ENCODE data around the gene OBSCN. TPM values are rescaled to one million over a fixed set of nuclear protein-coding genes. Genes with fewer than 3 reads are reported as not detected.

The OBSCN gene
- total and polyA plus RNA-seq, 2 of the 4 experiments (the other 2 are of a cell fraction), result 4.1 to 9.5 TPM

DNA sequence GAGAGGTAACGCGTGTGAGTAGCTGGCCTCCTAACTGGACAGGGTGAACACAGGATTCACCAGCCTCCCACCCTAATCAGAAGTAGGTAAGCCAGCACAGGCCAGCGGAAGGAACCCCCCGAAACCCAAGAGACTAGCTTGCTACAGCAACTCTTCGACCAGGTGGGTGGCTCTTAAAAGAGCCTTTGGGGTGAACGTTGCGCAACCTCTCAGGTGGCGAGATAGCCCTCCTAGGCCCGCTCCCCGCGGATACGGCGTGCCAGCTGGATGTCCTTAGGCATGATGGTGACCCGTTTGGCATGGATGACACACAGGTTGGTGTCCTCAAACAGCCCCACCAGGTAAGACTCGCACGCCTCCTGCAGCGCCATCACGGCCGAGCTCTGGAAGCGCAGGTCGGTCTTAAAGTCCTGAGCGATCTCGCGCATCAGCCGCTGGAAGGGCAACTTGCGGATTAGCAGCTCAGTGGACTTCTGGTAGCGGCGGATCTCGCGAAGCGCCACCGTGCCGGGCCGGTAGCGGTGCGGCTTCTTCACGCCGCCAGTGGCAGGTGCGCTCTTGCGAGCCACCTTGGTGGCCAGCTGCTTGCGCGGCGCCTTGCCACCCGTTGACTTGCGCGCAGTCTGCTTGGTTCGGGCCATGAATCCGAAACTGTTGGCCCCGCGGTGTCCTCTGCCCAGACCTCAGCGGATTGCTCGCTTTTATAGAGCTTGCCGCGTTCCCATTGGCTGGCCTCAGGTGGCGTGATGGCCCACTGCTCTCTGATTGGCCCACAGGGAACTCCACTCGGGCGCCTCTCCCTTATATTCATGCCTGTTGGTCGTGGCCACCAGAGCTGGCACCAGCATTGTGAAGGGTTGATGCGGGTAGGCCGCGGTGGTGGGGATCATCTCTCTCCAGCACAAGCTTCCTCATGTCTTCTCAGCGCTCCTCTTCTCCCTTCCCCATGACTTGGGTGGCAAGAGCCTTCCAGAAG lies 217.1 kb downstream of the OBSCN start:
- TF ChIP-seq, protein P1, sequence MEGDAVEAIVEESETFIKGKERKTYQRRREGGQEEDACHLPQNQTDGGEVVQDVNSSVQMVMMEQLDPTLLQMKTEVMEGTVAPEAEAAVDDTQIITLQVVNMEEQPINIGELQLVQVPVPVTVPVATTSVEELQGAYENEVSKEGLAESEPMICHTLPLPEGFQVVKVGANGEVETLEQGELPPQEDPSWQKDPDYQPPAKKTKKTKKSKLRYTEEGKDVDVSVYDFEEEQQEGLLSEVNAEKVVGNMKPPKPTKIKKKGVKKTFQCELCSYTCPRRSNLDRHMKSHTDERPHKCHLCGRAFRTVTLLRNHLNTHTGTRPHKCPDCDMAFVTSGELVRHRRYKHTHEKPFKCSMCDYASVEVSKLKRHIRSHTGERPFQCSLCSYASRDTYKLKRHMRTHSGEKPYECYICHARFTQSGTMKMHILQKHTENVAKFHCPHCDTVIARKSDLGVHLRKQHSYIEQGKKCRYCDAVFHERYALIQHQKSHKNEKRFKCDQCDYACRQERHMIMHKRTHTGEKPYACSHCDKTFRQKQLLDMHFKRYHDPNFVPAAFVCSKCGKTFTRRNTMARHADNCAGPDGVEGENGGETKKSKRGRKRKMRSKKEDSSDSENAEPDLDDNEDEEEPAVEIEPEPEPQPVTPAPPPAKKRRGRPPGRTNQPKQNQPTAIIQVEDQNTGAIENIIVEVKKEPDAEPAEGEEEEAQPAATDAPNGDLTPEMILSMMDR (conservative IDR thresholded peaks at IDR 0.05; ENCODE audit: low read depth, low read length), result no peak
- no peak for TF ChIP-seq MAZ (IDR thresholded peaks at IDR 0.05; ENCODE audit: borderline replicate concordance, low read depth, low read length)
- no peak for TF ChIP-seq MXI1 (IDR thresholded peaks at IDR 0.05; ENCODE audit: borderline replicate concordance, low read depth, low read length)
- TF ChIP-seq CEBPB (IDR thresholded peaks at IDR 0.05; ENCODE audit: low read depth, low read length), result peak; percentile 87
- no peak for TF ChIP-seq POLR2A (IDR thresholded peaks at IDR 0.05; ENCODE audit: low read depth, low read length)
- no peak for TF ChIP-seq RFX5 (IDR thresholded peaks at IDR 0.05; ENCODE audit: low read depth, low read length)
- Histone ChIP-seq H4K91ac (ENCODE audit: insufficient read depth, low read depth, low read length) (no peak overlapping the region), H2AK9ac (replicated peaks; ENCODE audit: low read depth, low read length, poor library complexity) (no peak overlapping the region), H3K23ac (ENCODE audit: low read depth, low read length) (no peak overlapping the region), H3K4ac (ENCODE audit: low read depth, low read length) (no peak overlapping the region), H3K79me1 (ENCODE audit: low read depth in 1 of 2, low read length in 2 of 2) (peaks cover 4 to 5% of the 10 kb centered on the region in 2 experiments; a peak in 2 of 4 replicates), H2BK15ac (ENCODE audit: low read depth, low read length) (no peak overlapping the region), H3K9ac (ENCODE audit: low read depth, low read length) (no peak overlapping the region), H3K18ac (ENCODE audit: low read depth, low read length) (no peak overlapping the region), H3K9me3 (ENCODE audit: control insufficient read depth, insufficient read depth, low read length) (no peaks in the 10 kb centered on the region), H3K9me1 (ENCODE audit: insufficient read depth, low read length) (peaks cover 5% of the 10 kb centered on the region; the same call in 1 of the 2 replicates), H3K4me1 (ENCODE audit: control insufficient read depth, insufficient read depth, low read length) (no peaks in the 10 kb centered on the region), H2BK20ac (ENCODE audit: low read depth, low read length) (no peak overlapping the region), H2BK5ac (ENCODE audit: low read depth, low read length, poor library complexity, severe bottlenecking) (no peak overlapping the region), H2AK5ac (ENCODE audit: low read depth, low read length) (no peak overlapping the region), H3K14ac (replicated peaks; ENCODE audit: low read depth, low read length) (no peak overlapping the region), H3K27ac (ENCODE audit: insufficient read depth, low read length) (no peak overlapping the region), H2AFZ (replicated peaks; ENCODE audit: low read length, poor library complexity) (no peak overlapping the region), H3K4me3 (ENCODE audit: insufficient read depth, low read depth, low read length) (no peak overlapping the region), H4K20me1 (ENCODE audit: insufficient read depth, low read length) (no peaks in the 10 kb centered on the region), H3K27me3 (ENCODE audit: control insufficient read depth, insufficient read depth, low read length) (no peaks in the 10 kb centered on the region), H3K36me3 (ENCODE audit: control insufficient read depth, insufficient read depth, low read length) (peaks cover 5% of the 10 kb centered on the region), H3K4me2 (ENCODE audit: low read depth, low read length) (no peak overlapping the region), H2BK120ac (ENCODE audit: low read depth, low read length) (no peak overlapping the region), H4K8ac (ENCODE audit: low read depth in 2 of 2, low read length in 2 of 2) (no peak overlapping the region), H4K5ac (ENCODE audit: low read depth, low read length) (no peak overlapping the region), H3K56ac (ENCODE audit: extremely low read depth, insufficient read depth, low read length) (no peak overlapping the region)
- POLR2A ChIA-PET (ENCODE audit: unreplicated experiment), result no interaction called here
- WGBS, 2 experiments (ENCODE audit: extremely low coverage in 2 of 2, insufficient read length in 1 of 2), result 96% methylated on average over 39 of the region's 62 CpGs; no CpG with 5 or more reads in 1 of the 2 experiments
- dilution Hi-C loops (cut with HindIII; ENCODE audit: low sequenced_read_pairs, unreplicated experiment), result no loop called here
- DNase-seq (no peak), ATAC-seq (ENCODE audit: low read depth) (no peak)
- in situ Hi-C loops (cut with MboI; ENCODE audit: low sequenced_read_pairs), result no loop called here
- intact Hi-C loops (cut with micrococcal nuclease), result no loop called here
- CTCF ChIA-PET, result no interaction called here
- BruUV-seq (replicated peaks), result no TSS peak
